Measurements from ENCODE around the gene ANO2. TPM values are rescaled to one million over a fixed set of nuclear protein-coding genes. Genes with fewer than 3 reads are reported as not detected.

ANO2 gene
- total RNA-seq, 4 donors from 2014 or later = 0.59 to 51.7 (median 15.1) TPM

DNA sequence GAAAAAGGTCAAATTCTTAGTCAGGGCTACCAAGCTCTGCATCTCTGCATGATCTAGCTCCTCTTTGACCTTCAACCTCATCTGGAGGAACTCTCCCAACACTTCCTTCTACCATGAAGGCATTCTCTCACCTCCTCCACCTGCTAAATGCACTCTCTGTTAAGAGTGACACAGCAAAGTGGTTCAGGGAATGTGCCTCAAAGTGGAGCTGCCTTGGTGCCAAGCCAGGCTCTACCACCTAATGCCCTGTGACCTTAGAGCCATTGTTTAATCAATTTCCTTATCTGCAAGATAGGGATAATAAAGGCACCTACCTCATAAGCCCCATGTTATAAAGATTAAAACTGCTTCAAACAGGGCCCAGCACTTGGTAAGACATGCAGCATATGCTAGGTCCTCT, 236.7 kb downstream of the ANO2 start:
- Histone ChIP-seq H3K27ac (no peak overlapping the region), H3K4me3 (no peak overlapping the region), H3K4me1 (no peaks in the 10 kb centered on the region), H3K9me3 (no peaks in the 10 kb centered on the region), H3K36me3 (no peaks in the 10 kb centered on the region), H3K27me3 (no peaks in the 10 kb centered on the region)
- TF ChIP-seq POLR2A (IDR thresholded peaks at IDR 0.05) = no peak
- TF ChIP-seq CTCF (IDR thresholded peaks at IDR 0.05) = no peak
- DNase-seq = no peak
- intact Hi-C loops (cut with DNase I; ENCODE audit: low total_unique reads) = no loop called here

- H3K4me3 ChIP-seq = no peak overlapping the region
- H3K27ac ChIP-seq = no peak overlapping the region
- intact Hi-C loops (cut with DNase I; ENCODE audit: low total_unique reads) = no loop called here
- DNase-seq = no peak
- no peaks in the 10 kb centered on the region for H3K4me1 ChIP-seq
- no peaks in the 10 kb centered on the region for H3K9me3 ChIP-seq
- H3K27me3 ChIP-seq = no peaks in the 10 kb centered on the region
- no peaks in the 10 kb centered on the region for H3K36me3 ChIP-seq
- no peak for TF ChIP-seq POLR2A (IDR thresholded peaks at IDR 0.05)
- no peak for TF ChIP-seq CTCF (IDR thresholded peaks at IDR 0.05)
Measured at GRCh38 chr12:5706247-5706646, 238.8 kb downstream of the ANO2 start.

GRCh38 chr12:5705791-5706190, 239.3 kb downstream of the ANO2 start:
- intact Hi-C loops (cut with DNase I; ENCODE audit: low total_unique reads) = no loop called here
- TF ChIP-seq CTCF (IDR thresholded peaks at IDR 0.05) (no peak), POLR2A (IDR thresholded peaks at IDR 0.05) (no peak)
- no peak for DNase-seq
- Histone ChIP-seq H3K9me3 (no peaks in the 10 kb centered on the region), H3K27me3 (no peaks in the 10 kb centered on the region), H3K27ac (no peak overlapping the region), H3K36me3 (no peaks in the 10 kb centered on the region), H3K4me1 (no peaks in the 10 kb centered on the region), H3K4me3 (no peak overlapping the region)

DNA sequence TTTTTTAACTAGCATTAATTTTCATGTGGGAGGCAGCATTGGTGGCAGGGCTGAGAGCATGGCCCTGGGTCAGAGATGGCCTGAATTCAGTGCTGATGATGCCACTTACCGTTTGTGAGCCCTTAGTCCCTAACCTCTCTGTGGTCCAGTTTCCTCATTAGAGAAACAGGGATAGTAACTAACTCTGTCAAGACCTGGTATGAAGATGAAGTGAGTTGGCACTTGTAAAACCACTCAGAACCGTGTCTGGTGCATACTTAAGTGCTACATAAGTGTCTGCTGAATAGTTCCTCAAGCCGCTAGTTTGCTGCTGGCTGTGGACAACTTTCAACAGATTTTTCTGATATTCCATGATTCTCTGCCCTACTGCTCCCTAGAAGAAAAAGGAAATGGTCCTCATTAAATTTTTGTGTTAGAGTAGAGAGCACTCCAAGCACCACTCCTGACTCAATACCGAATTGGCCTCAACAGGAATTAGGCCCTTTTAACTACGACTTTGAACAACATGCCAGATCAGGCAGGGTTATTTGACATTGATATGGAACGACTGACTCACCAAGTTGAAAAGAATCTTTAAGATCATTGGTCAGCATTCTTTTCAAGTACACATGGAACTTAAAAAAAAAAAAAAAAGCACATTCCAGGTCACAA, 250.2 kb downstream of the ANO2 start:
- no peak overlapping the region for H3K27ac ChIP-seq
- H3K36me3 ChIP-seq = no peaks in the 10 kb centered on the region
- H3K4me3 ChIP-seq = no peak overlapping the region
- intact Hi-C loops (cut with DNase I; ENCODE audit: low total_unique reads) = no loop called here
- TF ChIP-seq POLR2A (IDR thresholded peaks at IDR 0.05) = no peak
- no peak for TF ChIP-seq CTCF (IDR thresholded peaks at IDR 0.05)
- H3K27me3 ChIP-seq = no peaks in the 10 kb centered on the region
- DNase-seq = no peak
- H3K4me1 ChIP-seq = no peaks in the 10 kb centered on the region
- no peaks in the 10 kb centered on the region for H3K9me3 ChIP-seq

- Histone ChIP-seq H3K4me3 (no peak overlapping the region), H3K9me3 (no peaks in the 10 kb centered on the region), H3K27me3 (no peaks in the 10 kb centered on the region), H3K27ac (no peak overlapping the region), H3K36me3 (no peaks in the 10 kb centered on the region), H3K4me1 (no peaks in the 10 kb centered on the region)
- no peak for TF ChIP-seq POLR2A (IDR thresholded peaks at IDR 0.05)
- no peak for TF ChIP-seq CTCF (IDR thresholded peaks at IDR 0.05)
- intact Hi-C loops (cut with DNase I; ENCODE audit: low total_unique reads) = no loop called here
- no peak for DNase-seq
Measured at GRCh38 chr12:5692850-5693249, 252.2 kb downstream of the ANO2 start.

Measured in uterus (tissue), 4 donors.